HG02970 (cell line): Measurements from ENCODE around the gene CCDC7.
"Not testable (repeated sequence)": the region's sequence is repeated elsewhere in the genome, so short reads cannot be mapped to it uniquely, and the experiment has no call there.

ENCODE experiments used
- ATAC-seq: cut with Tn5 transposase; IDR thresholded peaks from one replicate; pipeline ENCODE4 v1.9.1; 2021; ENCODE audit warnings: mild to moderate bottlenecking, moderate library complexity, moderate number of reproducible peaks; ENCODE audit not compliant: unreplicated experiment, low FRiP score

Gene CCDC7

DNA sequence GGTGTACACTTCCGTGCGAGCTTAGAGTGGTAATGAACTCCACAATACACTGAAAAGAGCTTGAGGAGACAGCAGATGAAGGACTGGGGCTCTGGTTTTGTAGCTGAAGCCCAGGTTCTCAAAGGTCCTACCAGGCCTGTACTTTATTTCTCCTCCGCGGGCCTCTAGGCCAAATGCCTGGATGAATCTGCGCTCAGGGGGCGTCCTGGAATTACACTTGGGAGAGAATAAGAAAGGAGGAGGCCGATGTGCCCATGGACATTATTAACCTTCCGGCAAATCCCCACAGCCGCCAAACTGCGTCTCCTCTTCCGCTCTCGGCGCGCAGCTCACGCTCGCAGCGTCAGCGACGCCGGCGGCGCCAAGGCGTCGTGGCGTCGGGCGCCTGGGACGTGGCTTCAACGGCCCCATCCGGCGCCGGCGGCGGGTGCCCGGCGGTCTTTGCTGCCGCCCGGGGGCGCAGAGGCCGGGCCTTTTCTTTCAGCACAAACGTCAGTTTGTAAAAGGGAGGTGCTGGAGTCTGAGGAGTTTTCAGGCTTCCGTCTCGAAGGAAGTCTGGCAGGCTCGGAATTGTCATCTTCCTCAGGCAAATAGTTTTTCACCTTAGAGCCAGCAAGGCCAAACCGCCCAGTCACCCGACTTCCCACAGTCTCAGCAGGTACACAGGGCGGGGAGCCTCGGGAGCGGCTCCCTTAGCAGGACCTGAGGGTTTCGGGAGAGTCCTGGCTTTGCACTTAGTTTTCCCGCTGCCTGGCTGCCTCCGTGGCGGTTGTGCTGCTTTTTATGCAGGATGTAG is at the start of gene CCDC7:
CCDC7 (plus strand) TSS at position 401 of the 796 bp plus-strand sequence. CDS start 5,503 bp downstream, outside the sequence.
- peak; percentile 98 for ATAC-seq

GRCh38 chr10:32397163-32397562 is 48.8 kb upstream of the CCDC7 start:
- ATAC-seq: not testable (repeated sequence)

DNA sequence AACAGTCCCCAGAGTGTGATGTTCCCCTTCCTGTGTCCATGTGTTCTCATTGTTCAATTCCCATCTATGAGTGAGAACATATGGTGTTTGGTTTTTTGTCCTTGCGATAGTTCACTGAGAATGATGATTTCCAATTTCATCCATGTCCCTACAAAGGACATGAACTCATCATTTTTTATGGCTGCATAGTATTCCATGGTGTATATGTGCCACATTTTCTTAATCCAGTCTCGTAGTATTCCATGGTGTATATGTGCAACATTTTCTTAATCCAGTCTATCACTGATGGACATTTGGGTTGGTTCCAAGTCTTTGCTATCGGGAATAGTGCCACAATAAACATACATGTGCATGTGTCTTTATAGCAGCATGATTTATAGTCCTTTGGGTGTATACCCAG is 46.2 kb upstream of the CCDC7 start:
- ATAC-seq: not testable (repeated sequence)

GRCh38 chr10:32400961-32401360 is 45.0 kb upstream of the CCDC7 start:
- ATAC-seq: no peak

DNA sequence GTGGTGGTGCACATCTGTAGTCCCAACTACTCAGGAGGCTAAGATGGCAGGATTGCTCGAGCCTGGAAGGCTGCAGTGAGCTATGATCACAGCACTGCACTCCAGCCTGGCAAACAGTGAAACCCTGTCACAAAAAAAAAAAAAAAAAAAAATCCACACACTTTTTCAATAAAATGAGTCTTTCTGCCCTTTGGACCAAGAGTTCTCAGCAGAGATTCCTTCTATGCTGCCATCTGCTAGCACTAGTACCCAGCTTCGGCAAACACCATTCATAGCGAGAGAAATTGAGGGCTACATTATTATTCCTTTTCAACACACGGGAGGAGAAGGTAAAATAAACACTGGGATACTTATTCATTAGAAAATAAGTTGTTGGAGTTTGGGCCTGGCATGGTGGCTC is 43.4 kb upstream of the CCDC7 start:
- ATAC-seq: no peak

DNA sequence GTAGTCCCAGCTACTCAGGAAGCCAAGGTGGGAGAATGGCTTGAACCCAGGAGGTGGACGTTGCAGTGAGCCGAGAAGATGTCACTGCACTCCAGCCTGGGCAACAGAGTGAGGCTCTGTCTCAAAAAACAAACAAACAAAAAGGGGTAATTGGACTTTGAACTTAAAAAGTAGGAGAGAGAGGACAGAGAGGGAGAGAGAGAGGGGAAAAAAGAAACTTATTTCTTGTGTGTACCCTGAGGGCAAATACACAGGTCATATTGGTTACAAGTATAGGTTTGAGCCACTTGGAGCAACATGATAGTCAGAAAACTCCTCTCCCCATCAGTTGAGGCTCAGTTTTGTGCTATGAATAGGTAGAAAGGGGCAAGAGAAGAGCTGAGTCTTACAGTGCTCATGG is 42.8 kb upstream of the CCDC7 start:
- ATAC-seq: no peak

DNA sequence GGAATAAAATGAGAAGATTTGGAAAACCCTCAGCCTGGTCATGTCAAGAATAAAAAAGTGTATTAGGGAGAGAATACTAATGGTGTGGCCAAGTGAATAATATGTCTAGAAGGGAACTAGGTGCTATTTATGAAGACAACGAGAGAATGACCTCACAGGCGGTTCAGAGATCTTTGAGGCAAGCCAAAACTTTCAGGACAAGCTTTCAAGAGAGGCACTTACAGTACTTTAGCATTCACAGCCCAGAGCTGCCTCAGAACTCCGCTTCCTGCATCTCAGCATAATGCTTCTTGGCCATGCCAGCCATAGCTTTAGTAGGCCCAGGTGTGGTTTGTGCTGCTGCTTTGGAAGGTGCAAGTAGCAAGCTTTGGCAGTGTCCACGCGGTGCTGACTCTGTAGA is 37.2 kb upstream of the CCDC7 start:
- no peak for ATAC-seq

- no peak for ATAC-seq
Observed at GRCh38 chr10:32409741-32410140, 36.2 kb upstream of the CCDC7 start.

DNA sequence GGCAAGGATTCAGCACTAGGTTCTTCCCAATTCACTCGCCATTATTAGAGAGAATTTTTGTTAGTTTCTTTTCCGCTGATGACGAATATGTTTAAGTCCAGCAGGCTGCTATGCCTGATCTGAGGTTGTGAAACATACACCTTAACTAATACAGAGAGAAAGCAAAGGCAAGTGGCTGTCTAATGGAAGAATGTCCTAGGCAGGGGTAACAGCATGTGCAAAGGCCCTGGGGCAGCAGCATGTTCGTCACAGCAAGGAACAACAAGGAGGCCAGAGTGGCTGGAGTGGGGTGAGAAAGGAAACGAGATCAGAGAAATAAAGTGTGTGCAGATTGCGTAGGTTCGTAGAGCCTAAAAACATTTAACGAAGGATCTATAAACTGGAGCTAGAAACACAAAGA is 35.4 kb upstream of the CCDC7 start:
- ATAC-seq: no peak

- ATAC-seq: no peak
Observed at GRCh38 chr10:32411797-32412498, 34.0 kb upstream of the CCDC7 start.

DNA sequence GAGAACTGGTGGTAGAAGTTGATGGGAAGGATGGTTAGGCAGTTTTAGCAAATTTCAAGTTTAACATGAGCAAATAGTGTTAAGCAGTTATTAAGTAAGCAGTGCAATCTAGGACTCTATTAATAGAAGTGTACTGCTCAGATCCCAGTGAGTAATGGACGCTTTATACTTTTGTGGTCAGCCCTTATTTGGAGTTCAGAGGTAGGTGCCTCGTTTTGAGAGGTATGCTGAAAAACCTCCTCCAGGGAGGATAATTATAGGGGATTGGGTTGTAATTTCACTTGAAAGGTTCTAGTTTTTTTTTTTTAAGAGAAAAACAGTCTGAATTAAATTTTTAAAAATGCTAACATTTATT is 33.5 kb upstream of the CCDC7 start:
- no peak for ATAC-seq

DNA sequence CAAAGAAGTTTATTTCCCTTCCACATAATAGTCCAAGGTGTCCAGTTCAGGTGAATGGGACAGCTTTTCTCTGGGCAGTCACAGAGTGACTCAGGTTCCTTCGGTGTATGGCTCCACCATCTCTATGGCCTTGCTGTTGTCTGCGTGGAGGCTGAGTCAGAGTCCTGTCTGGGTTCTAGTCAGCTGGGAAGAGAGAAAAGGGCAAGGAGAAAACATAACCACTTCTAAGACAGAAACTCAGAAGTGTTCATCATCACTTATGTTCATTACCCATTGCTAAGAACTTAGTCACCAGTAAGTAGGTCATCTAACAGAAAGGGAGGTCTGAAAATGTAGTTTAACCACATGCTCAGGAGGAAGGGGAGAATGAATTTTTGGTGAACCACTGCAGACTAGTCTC is 32.4 kb upstream of the CCDC7 start:
- no peak for ATAC-seq

GRCh38 chr10:32415361-32415760 is 30.6 kb upstream of the CCDC7 start:
- ATAC-seq: no peak

- ATAC-seq: no peak
Observed at GRCh38 chr10:32417911-32418547, 27.9 kb upstream of the CCDC7 start.

- no peak for ATAC-seq
Observed at GRCh38 chr10:32418572-32418971, 27.4 kb upstream of the CCDC7 start.

- ATAC-seq: no peak
Observed at GRCh38 chr10:32419615-32420014, 26.3 kb upstream of the CCDC7 start.

- ATAC-seq: no peak
Observed at GRCh38 chr10:32426186-32426585, 19.8 kb upstream of the CCDC7 start.

DNA sequence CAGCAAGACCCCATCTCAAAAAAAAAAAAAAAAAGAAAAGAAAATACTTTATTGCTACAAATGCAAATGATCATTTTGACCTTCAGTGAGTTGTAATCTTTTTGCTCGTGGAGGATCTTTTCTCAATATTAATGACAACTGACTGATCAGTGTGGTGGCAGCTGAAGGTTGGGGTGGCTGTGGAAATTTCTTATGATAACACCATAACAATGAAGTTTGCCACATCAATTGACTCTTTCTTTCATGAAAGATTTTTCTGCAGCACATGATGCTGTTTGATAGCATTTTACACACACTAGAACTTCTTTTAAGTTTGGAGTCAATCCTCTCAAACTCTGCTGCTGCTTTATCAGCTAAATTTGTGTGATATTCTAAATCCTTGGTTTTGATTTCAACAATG is 12.4 kb upstream of the CCDC7 start:
- no peak for ATAC-seq

DNA sequence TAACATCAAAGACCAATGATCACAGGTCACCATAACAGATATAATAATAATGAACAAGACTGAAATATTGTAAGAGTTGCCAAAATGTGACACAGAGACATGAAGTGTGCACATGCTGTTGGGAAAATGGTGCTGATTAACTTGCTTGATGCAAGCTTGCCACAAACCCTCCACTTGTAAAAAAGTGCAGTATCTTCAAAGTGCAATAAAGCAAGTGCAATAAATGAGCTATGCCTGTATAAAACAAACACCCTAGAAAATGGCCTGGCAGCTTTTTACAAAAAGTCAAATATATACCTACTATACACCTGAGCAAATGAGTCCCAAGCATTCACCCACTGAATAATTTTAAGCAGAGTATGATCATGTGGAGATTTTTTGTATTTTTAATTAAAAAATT is 9.7 kb upstream of the CCDC7 start:
- no peak for ATAC-seq

- no peak for ATAC-seq
Observed at GRCh38 chr10:32437334-32437733, 8.6 kb upstream of the CCDC7 start.

- ATAC-seq: no peak
Observed at GRCh38 chr10:32445036-32445435, 904 bp upstream of the CCDC7 start.
